Osteoblast (primary cell): ENCODE measurements around the gene PRPF18. TPM values are rescaled to one million over a fixed set of nuclear protein-coding genes. Genes with fewer than 3 reads are reported as not detected.

Experiments
- DNase-seq: peaks from one replicate; pipeline ENCODE4 v3.0.0; 2011; ENCODE audit warnings: low spot score, mixed read lengths; ENCODE audit not compliant: insufficient read length; ENCODE audit errors: missing footprints
- H2AFZ ChIP-seq: 2 replicates; pipeline ENCODE4 v1.6.0; 2011; ENCODE audit warnings: mild to moderate bottlenecking, low read length
- H3K27ac ChIP-seq: 2 replicates; pipeline ENCODE4 v1.5.1; 2011; ENCODE audit warnings: mild to moderate bottlenecking, low read depth, low read length, moderate library complexity
- H3K27me3 ChIP-seq: 2 replicates; pipeline ENCODE4 v1.6.0; 2012; ENCODE audit warnings: mild to moderate bottlenecking, control low read depth, inconsistent platforms, low read length, moderate library complexity; ENCODE audit not compliant: insufficient read depth
- H3K36me3 ChIP-seq: 2 replicates; pipeline ENCODE4 v1.5.1; 2011; ENCODE audit warnings: mild to moderate bottlenecking, low read length, control low read depth, moderate library complexity; ENCODE audit not compliant: insufficient read depth
- H3K4me1 ChIP-seq: 2 replicates; pipeline ENCODE4 v1.5.1; 2011; ENCODE audit warnings: mild to moderate bottlenecking, low read length, control low read depth, moderate library complexity; ENCODE audit not compliant: insufficient read depth
- H3K4me2 ChIP-seq: 2 replicates; pipeline ENCODE4 v1.6.0; 2011; ENCODE audit warnings: mild to moderate bottlenecking, low read length; ENCODE audit not compliant: insufficient read depth
- H3K4me3 ChIP-seq: fragments of 200-600 bp; sonication (generic); 3 replicates; pipeline ENCODE4 v1.5.1; 2012; ENCODE audit warnings: mild to moderate bottlenecking, low read length, inconsistent platforms; ENCODE audit not compliant: insufficient read depth
- H3K79me2 ChIP-seq: 2 replicates; pipeline ENCODE4 v1.6.0; 2012; ENCODE audit warnings: mild to moderate bottlenecking, low read length, control low read depth, inconsistent platforms; ENCODE audit not compliant: insufficient read depth
- H3K9me3 ChIP-seq: 2 replicates; pipeline ENCODE4 v1.5.1; 2011; ENCODE audit warnings: low read depth, low read length, control low read depth
- H4K20me1 ChIP-seq: 2 replicates; pipeline ENCODE4 v1.6.0; 2012; ENCODE audit warnings: mild to moderate bottlenecking, low read length, control low read depth; ENCODE audit not compliant: insufficient read depth
- total RNA-seq: library from RNA; depleted of rRNA; stranded (reverse); fragments of >200 nt; gene quantifications from 2 replicates; pipeline ENCODE4 v1.2.3, GENCODE V29; 2012
- TF ChIP-seq, protein P1 (sequence below): IDR thresholded peaks from 2 replicates; pipeline ENCODE4 v1.5.1; 2011; ENCODE audit warnings: mild to moderate bottlenecking, low read depth, low read length, moderate library complexity; ENCODE audit errors: extremely low read depth

Gene PRPF18
- total RNA-seq, 1 donor = 39.8 TPM

GRCh38 chr10:13621931-13622330 lies 35.2 kb downstream of the PRPF18 start:
- no peaks in the 10 kb centered on the region for H3K79me2 ChIP-seq
- DNase-seq = no peak
- H3K4me3 ChIP-seq = no peak overlapping the region
- H3K27ac ChIP-seq = no peak overlapping the region
- TF ChIP-seq, protein P1, sequence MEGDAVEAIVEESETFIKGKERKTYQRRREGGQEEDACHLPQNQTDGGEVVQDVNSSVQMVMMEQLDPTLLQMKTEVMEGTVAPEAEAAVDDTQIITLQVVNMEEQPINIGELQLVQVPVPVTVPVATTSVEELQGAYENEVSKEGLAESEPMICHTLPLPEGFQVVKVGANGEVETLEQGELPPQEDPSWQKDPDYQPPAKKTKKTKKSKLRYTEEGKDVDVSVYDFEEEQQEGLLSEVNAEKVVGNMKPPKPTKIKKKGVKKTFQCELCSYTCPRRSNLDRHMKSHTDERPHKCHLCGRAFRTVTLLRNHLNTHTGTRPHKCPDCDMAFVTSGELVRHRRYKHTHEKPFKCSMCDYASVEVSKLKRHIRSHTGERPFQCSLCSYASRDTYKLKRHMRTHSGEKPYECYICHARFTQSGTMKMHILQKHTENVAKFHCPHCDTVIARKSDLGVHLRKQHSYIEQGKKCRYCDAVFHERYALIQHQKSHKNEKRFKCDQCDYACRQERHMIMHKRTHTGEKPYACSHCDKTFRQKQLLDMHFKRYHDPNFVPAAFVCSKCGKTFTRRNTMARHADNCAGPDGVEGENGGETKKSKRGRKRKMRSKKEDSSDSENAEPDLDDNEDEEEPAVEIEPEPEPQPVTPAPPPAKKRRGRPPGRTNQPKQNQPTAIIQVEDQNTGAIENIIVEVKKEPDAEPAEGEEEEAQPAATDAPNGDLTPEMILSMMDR = no peak
- no peaks in the 10 kb centered on the region for H3K27me3 ChIP-seq
- peaks cover 8% of the 10 kb centered on the region for H3K4me1 ChIP-seq
- no peaks in the 10 kb centered on the region for H3K9me3 ChIP-seq
- no peaks in the 10 kb centered on the region for H4K20me1 ChIP-seq
- peaks cover 6% of the 10 kb centered on the region for H3K36me3 ChIP-seq
- H3K4me2 ChIP-seq = no peak overlapping the region
- H2AFZ ChIP-seq = no peak overlapping the region

DNA sequence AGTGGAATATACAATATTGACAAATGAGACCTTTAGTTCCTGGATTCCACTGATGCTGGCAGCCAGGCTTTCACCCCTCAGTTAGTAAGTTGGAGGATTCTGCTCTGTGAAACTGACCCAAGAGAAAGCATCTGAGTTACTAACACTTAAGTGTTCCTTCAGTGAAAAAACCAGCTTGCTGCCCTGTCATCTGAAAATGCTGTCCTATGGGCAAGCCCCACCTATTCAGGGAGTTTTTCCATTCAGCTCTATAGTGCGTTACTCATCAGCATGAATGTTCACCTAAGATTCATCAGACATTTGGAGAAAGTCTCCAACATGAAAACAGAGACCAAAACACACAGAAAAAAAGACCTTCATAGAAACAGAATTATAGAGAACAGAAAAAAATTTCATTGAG lies 37.9 kb downstream of the PRPF18 start:
- Histone ChIP-seq H3K9me3 (no peaks in the 10 kb centered on the region), H3K79me2 (no peaks in the 10 kb centered on the region), H3K4me3 (no peak overlapping the region), H4K20me1 (no peaks in the 10 kb centered on the region), H3K36me3 (no peaks in the 10 kb centered on the region), H3K4me2 (no peak overlapping the region), H3K27ac (no peak overlapping the region), H3K4me1 (no peaks in the 10 kb centered on the region), H3K27me3 (no peaks in the 10 kb centered on the region), H2AFZ (no peak overlapping the region)
- TF ChIP-seq, protein P1 = no peak
- DNase-seq = no peak

DNA sequence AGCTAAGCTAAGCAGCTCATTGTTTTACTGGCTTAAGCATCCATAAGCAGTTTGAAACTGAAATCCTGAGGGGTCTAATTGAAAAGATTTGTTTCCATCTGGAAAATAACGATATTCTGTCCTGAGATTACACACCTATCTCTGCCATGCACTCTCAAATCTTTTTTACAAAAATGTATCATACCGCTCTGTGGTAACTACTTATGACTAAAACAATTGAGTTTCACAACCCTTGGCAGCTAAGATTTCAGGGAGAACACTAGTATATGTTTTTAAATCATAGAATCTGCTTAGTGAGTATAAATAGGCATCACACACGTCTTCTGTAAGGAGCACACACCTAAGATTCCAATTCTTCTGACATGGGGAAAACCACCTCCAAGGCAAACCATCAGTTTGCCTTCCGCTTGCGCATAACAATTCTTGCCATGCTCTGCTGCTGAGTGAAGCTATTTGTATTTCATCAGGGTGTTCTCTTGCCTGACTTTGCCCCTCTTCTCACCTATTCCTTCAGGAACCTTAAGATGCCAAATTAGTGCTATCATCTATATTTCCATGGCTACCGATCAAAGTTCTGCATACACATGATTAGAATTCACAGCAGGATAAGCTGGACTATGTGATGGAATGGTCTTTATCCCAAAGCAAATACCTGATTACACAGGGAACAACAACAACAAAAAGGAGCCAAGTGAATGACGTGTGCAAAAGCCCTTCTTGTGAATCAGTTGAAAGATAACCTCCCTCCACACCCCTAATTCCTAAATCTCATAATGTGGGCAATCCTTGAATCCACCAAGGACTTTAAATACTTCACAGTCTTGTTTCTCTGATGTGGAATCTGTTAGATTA lies 40.9 kb downstream of the PRPF18 start:
- TF ChIP-seq, protein P1 = no peak
- Histone ChIP-seq H3K27me3 (no peaks in the 10 kb centered on the region), H3K4me3 (no peak overlapping the region), H4K20me1 (no peaks in the 10 kb centered on the region), H3K9me3 (no peaks in the 10 kb centered on the region), H3K4me1 (no peaks in the 10 kb centered on the region), H3K27ac (no peak overlapping the region), H3K79me2 (no peaks in the 10 kb centered on the region), H2AFZ (no peak overlapping the region), H3K36me3 (peaks cover 9% of the 10 kb centered on the region), H3K4me2 (no peak overlapping the region)
- no peak for DNase-seq

DNA sequence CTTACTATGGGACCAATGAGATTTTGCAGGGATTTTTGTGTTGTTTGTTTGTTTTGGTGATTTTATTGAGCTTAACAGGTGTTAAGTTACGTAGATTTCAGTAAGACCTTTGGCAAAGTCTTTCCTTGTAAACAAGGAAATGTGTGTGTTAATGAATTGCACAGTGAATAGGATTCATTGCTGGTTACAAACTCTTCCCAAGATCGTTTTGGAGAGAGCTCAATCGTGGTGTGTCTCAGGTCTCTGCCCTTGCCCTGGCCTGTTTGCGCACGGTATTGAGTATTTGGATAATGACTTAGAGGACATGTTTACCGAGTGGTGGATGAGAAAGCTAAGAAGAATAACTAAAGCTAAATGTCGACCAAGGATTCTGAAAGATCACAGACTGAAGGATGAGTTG lies 41.9 kb downstream of the PRPF18 start:
- TF ChIP-seq, protein P1 = no peak
- Histone ChIP-seq H3K27me3 (no peaks in the 10 kb centered on the region), H3K79me2 (no peaks in the 10 kb centered on the region), H3K4me3 (no peak overlapping the region), H3K27ac (no peak overlapping the region), H2AFZ (no peak overlapping the region), H4K20me1 (no peaks in the 10 kb centered on the region), H3K36me3 (peaks cover 9% of the 10 kb centered on the region), H3K4me1 (peaks cover 7% of the 10 kb centered on the region), H3K4me2 (no peak overlapping the region), H3K9me3 (no peaks in the 10 kb centered on the region)
- no peak for DNase-seq
